SK-N-MC (cell line): ENCODE measurements around the gene SLC5A2.

Experiments used
- EZH2 ChIP-seq: fragments of 200-600 bp; sonication (generic); IDR thresholded peaks from one replicate; pipeline ENCODE4 v1.6.1; 2017; ENCODE audit warnings: antibody characterized with exemption
- POLR2AphosphoS5 ChIP-seq: IDR thresholded peaks from 2 replicates; pipeline ENCODE4 v1.6.1; 2012; ENCODE audit warnings: mild to moderate bottlenecking, low read depth, low read length, borderline replicate concordance

- TF ChIP-seq POLR2AphosphoS5 (no peak), EZH2 (no peak)
These were observed 20.8 kb upstream of the SLC5A2 start for GRCh38 chr16:31461921-31462804.
